Measurements from ENCODE around the gene KCP. TPM values are rescaled to one million over a fixed set of nuclear protein-coding genes. Genes with fewer than 3 reads are reported as not detected.

Gene KCP
- total RNA-seq, 1 experiment from 2014 or later = 5.3 TPM

- H3K36me3 Mint-ChIP-seq (ENCODE audit: insufficient read depth in 1 of 3, low read depth in 3 of 3) = peaks cover 0 to 2% (median 0%) of the 10 kb centered on the region in 3 experiments; a peak in 2 of 7 replicates
- no peak overlapping the region for H2AFZ ChIP-seq (ENCODE audit: low read length)
- no peaks in the 10 kb centered on the region for H3K23me2 ChIP-seq (ENCODE audit: insufficient read length, low read depth, low read length, poor library complexity, severe bottlenecking)
- H4K91ac ChIP-seq (ENCODE audit: insufficient read length, low read depth, low read length) = no peak overlapping the region
- H3K27ac ChIP-seq (ENCODE audit: insufficient read length, low read depth, low read length) = no peak overlapping the region
- H4K20me1 ChIP-seq (ENCODE audit: control insufficient read depth, insufficient read depth, insufficient read length) = no peaks in the 10 kb centered on the region
- no peaks in the 10 kb centered on the region for H3K27me3 ChIP-seq (ENCODE audit: insufficient read depth, low read length)
- H2BK20ac ChIP-seq (ENCODE audit: low read depth, low read length, poor library complexity, severe bottlenecking) = no peak overlapping the region
- H3K79me1 ChIP-seq (ENCODE audit: insufficient read depth, low read depth, low read length, poor library complexity, severe bottlenecking) = no peaks in the 10 kb centered on the region
- 0 out of 5 replicates have a peak, but pooled peaks cover 0 to 4% of the 10 kb centered on the region in 2 experiments for H3K9me3 Mint-ChIP-seq
- TF ChIP-seq CTCF (conservative IDR thresholded peaks at IDR 0.05) = no peak
- DNase-seq = no peak
- no peak overlapping the region for H3T11ph ChIP-seq (ENCODE audit: low read length)
- no peak overlapping the region for H3K14ac ChIP-seq (ENCODE audit: insufficient read depth, low read length)
- H3K27ac Mint-ChIP-seq = no peak overlapping the region
- no peak overlapping the region for H2BK5ac ChIP-seq (ENCODE audit: insufficient read length, low read length)
- no peak overlapping the region for H2AK5ac ChIP-seq (ENCODE audit: insufficient read length, low read length)
- H2BK120ac ChIP-seq (ENCODE audit: low read depth, low read length, poor library complexity, severe bottlenecking) = no peak overlapping the region
- no peak overlapping the region for H3K23ac ChIP-seq (ENCODE audit: insufficient read length, low read depth, low read length)
- H2BK12ac ChIP-seq (ENCODE audit: insufficient read length, low read depth, low read length) = no peak overlapping the region
- no peak overlapping the region for H4K8ac ChIP-seq (replicated peaks; ENCODE audit: insufficient read length, low read depth, low read length)
- no peak overlapping the region for H3K4me2 ChIP-seq (ENCODE audit: insufficient read depth, insufficient read length, low read length)
- H3K9me3 ChIP-seq (ENCODE audit: control insufficient read depth, low read depth, low read length) = no peaks in the 10 kb centered on the region
- H3K9ac ChIP-seq (ENCODE audit: extremely low read depth, insufficient read length, low read length) = no peak overlapping the region
- no CpG with 5 or more reads among the region's 19 CpGs for WGBS (ENCODE audit: extremely low coverage, insufficient read length, low lambda C conversion rate)
- H2BK15ac ChIP-seq (ENCODE audit: low read depth, low read length) = no peak overlapping the region
- no peak overlapping the region for H3K4me3 Mint-ChIP-seq
- H3K79me2 ChIP-seq (ENCODE audit: insufficient read depth, low read length) = no peaks in the 10 kb centered on the region
- peaks cover 5 to 7% of the 10 kb centered on the region in 2 experiments; a peak in 3 of 4 replicates for H3K4me1 Mint-ChIP-seq
- H3K4ac ChIP-seq (ENCODE audit: low read depth, low read length) = no peak overlapping the region
- no peak overlapping the region for H3K18ac ChIP-seq (ENCODE audit: insufficient read length, low read depth, low read length)
- no peak overlapping the region for H4K5ac ChIP-seq (ENCODE audit: insufficient read length, low read depth, low read length)
- H3K27me3 Mint-ChIP-seq (ENCODE audit: low read depth) = peaks cover 1% of the 10 kb centered on the region; the same call in 1 of the 2 replicates
- H3K56ac ChIP-seq (ENCODE audit: insufficient read length, low read depth, low read length) = no peak overlapping the region
- H3K4me1 ChIP-seq (ENCODE audit: insufficient read depth, low read length) = no peaks in the 10 kb centered on the region
These were observed 31.0 kb downstream of the KCP start for GRCh38 chr7:128879461-128879938.
